Hematopoietic multipotent progenitor cell treated with erythropoietin and hydrocortisone succinate and interleukin-3 and kit ligand, for 6 days (in vitro differentiated cells): ENCODE measurements around the gene SAGE1.
"Not testable (repeated sequence)": the region's sequence is repeated elsewhere in the genome, so short reads cannot be mapped to it uniquely, and the experiment has no call there.

Experiments
- DNase-seq: peaks from one replicate; pipeline ENCODE4 v3.0.0-alpha.2; 2015

Gene SAGE1, protein sequence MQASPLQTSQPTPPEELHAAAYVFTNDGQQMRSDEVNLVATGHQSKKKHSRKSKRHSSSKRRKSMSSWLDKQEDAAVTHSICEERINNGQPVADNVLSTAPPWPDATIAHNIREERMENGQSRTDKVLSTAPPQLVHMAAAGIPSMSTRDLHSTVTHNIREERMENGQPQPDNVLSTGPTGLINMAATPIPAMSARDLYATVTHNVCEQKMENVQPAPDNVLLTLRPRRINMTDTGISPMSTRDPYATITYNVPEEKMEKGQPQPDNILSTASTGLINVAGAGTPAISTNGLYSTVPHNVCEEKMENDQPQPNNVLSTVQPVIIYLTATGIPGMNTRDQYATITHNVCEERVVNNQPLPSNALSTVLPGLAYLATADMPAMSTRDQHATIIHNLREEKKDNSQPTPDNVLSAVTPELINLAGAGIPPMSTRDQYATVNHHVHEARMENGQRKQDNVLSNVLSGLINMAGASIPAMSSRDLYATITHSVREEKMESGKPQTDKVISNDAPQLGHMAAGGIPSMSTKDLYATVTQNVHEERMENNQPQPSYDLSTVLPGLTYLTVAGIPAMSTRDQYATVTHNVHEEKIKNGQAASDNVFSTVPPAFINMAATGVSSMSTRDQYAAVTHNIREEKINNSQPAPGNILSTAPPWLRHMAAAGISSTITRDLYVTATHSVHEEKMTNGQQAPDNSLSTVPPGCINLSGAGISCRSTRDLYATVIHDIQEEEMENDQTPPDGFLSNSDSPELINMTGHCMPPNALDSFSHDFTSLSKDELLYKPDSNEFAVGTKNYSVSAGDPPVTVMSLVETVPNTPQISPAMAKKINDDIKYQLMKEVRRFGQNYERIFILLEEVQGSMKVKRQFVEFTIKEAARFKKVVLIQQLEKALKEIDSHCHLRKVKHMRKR

GRCh38 chrX:135893294-135893817 is at the start of gene SAGE1, which contains the start of gene CT45A10:
Gene SAGE1 (plus strand): TSS chrX:135893716. CDS start chrX:135896243, 2,527 bp downstream.
Gene CT45A10 (minus strand): TSS chrX:135893444. CDS start chrX:135885344, 8,100 bp downstream.
- no peak for DNase-seq

- not testable (repeated sequence) for DNase-seq
These were observed 39.1 kb upstream of the SAGE1 start, which contains the start of gene CT45A8 for GRCh38 chrX:135854438-135854837. Gene CT45A8 (minus strand): TSS chrX:135854538. CDS start chrX:135850783, 3,755 bp downstream.

DNA sequence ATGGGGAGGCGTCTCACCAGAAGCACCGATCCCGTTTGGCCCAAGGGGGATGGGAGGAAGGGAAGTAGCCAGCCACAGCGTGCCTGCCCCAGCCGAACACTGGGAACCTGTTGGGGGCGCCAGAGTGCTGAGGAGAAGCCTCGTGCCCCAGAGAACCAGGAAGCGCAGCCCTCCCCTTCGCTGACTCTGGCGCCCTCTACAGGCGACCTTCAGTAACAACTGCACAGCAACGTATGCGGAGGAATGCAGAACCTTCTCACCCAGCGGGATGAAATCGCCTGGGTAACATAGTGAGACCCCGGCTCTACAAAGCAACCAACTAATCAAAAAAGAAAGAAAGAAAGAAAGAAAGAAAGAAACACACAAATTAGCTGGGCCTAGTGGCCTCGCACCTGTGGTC is 21.8 kb upstream of the SAGE1 start, which contains the start of gene CT45A9:
Gene CT45A9 (minus strand): TSS at position 101 of the 400 bp plus-strand sequence. CDS start 3,751 bp downstream, outside the sequence.
- not testable (repeated sequence) for DNase-seq

DNA sequence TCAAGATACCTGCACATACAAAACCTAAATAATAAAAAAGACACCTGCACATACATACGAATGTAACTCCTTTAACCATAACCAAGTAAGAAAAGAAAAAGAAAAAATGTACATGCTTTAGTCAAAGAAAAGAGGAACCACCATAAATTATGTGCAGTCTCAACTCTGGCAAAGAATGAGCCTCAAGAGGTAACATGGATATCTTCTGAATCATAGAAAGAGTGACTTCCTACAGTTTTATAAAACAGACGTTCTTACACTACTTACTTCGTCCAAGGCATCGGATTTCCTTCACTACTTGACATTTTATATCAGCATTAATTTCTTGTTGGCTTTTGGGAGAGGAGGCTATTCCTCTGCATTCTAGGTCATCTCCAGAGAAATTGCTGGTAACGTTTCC is 10.8 kb upstream of the SAGE1 start:
- not testable (repeated sequence) for DNase-seq

- not testable (repeated sequence) for DNase-seq
These were observed 5.3 kb upstream of the SAGE1 start for GRCh38 chrX:135888230-135888629.

GRCh38 chrX:135888976-135889375 is 4.5 kb upstream of the SAGE1 start:
- DNase-seq = peak; percentile 40

DNA sequence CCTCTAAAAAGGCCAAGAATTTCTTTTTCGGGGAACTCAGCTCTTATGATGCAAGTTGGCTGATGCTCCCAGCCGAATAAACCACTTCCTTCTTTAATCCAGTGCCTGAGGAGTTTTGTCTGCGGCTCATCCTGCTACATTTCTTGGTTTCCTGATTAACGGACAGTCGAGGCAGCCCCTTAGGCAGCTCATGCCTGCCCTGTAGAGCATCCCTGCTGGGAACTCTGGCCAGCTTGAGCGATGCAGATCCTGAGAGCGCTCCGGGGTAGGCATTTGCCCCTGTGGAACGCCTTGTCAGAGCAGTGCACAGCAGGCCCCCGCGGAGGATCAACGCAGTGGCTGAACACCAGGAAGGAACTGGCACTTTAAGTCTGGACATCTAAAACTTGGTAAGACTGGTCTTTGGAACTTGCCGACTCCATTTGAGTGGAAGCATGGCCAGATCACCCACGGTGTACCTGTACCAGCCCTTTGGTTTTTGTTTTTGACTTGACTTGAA is 3.4 kb upstream of the SAGE1 start:
- DNase-seq = peak; percentile 2

- DNase-seq = no peak
These were observed 735 bp upstream of the SAGE1 start for GRCh38 chrX:135892781-135893180.

- DNase-seq = no peak
These were observed 16.7 kb downstream of the SAGE1 start for GRCh38 chrX:135910251-135910650.

GRCh38 chrX:135914404-135914803 is 20.9 kb downstream of the SAGE1 start:
- no peak for DNase-seq

- DNase-seq = not testable (repeated sequence)
These were observed 27.0 kb downstream of the SAGE1 start for GRCh38 chrX:135920516-135920915.

GRCh38 chrX:135923353-135923752 is 29.8 kb downstream of the SAGE1 start:
- no peak for DNase-seq

DNA sequence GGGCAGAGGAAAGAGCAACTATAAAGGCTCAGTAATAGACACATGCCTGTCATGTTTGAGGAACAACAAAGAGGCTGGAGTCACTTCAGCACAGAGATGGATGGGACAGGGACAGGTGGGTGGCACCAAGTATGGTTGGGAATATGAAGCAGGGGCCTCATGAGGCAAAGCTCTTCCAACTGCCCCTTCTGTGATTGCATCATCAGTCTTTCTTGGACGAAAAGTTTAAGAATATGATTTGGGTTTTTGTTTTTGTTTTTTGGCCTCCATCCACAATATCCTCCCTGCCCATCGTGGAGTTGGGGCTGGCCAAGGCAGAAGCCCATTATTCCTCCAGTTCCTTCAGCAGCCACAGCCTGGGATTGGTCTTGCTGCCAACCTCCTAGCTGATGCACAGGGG is 34.4 kb downstream of the SAGE1 start:
- no peak for DNase-seq

- peak; percentile 64 for DNase-seq
These were observed 38.4 kb downstream of the SAGE1 start for GRCh38 chrX:135931644-135932487.

GRCh38 chrX:135944486-135944885 is 51.0 kb downstream of the SAGE1 start:
- DNase-seq = no peak

- no peak for DNase-seq
These were observed 57.8 kb downstream of the SAGE1 start for GRCh38 chrX:135951291-135951690.
